ENCODE data around the gene EXO1.

GRCh38 chr1:241846375-241846774 is 1.6 kb upstream of the EXO1 start:
- no peak for TF ChIP-seq ZNF513 (tag by site-specific recombination; IDR thresholded peaks at IDR 0.05)
- TF ChIP-seq ZNF549 (tag by site-specific recombination; IDR thresholded peaks at IDR 0.05), result no peak
- TF ChIP-seq CTCF (tag by site-specific recombination; IDR thresholded peaks at IDR 0.05), result no peak
- TF ChIP-seq SP2 (tag by site-specific recombination; IDR thresholded peaks at IDR 0.05), result no peak

Measured in HEK293 (cell line).